GM23248 (cell line): ENCODE results near the gene NCBP1.

Experiments used
- EZH2 ChIP-seq: fragments of 200-600 bp; sonication (generic); IDR thresholded peaks from 2 replicates; pipeline ENCODE4 v1.6.1; 2018; ENCODE audit warnings: antibody characterized with exemption, mild to moderate bottlenecking; ENCODE audit not compliant: insufficient read depth, poor library complexity, severe bottlenecking
- EZH2phosphoT487 ChIP-seq: fragments of 200-600 bp; sonication (generic); IDR thresholded peaks from 2 replicates; pipeline ENCODE4 v1.6.1; 2018; ENCODE audit warnings: antibody characterized with exemption, moderate library complexity, mild to moderate bottlenecking, low read depth; ENCODE audit not compliant: insufficient read depth

GRCh38 chr9:97704345-97704677 lies 70.7 kb downstream of the NCBP1 start:
- TF ChIP-seq EZH2phosphoT487 (no peak), EZH2 (no peak)
